GM18858 (cell line): Measurements from ENCODE around the gene DEDD.

Experiments
- ATAC-seq: cut with Tn5 transposase; IDR thresholded peaks from one replicate; pipeline ENCODE4 v1.9.1; 2021; ENCODE audit not compliant: unreplicated experiment

The DEDD gene

DNA sequence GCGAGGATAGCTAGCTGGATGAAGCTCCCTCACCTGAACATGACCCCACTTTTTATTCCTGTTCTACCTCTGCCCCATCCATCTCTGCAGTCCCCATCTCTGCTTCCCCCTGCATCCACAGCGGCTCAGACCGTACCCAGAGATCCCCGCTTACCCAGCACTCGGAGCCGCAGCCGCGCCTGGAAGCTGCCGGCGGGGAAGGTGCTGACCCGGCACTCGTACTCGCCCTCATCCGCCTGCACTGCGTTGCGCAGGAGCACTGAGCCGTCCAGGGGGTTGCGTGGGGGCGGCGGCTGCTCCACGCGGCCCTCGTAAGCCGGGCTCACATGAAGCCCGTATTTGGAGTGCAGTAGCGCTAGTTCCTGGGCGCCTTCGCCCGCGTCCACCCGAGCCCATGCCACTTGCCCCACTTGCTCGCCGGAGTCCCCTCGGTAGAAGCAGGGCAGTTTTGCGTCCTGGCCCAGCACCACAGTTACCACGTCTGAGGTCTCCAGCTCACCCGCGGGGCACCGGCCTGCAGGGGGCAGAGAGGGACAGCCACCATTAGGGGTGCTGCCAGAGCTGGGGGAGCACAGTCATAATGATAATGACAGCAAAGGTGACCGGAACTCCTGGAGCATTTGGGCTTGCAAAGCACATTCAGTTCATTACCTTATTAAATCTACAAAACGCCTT, 52.9 kb downstream of the DEDD start:
- no peak for ATAC-seq

DNA sequence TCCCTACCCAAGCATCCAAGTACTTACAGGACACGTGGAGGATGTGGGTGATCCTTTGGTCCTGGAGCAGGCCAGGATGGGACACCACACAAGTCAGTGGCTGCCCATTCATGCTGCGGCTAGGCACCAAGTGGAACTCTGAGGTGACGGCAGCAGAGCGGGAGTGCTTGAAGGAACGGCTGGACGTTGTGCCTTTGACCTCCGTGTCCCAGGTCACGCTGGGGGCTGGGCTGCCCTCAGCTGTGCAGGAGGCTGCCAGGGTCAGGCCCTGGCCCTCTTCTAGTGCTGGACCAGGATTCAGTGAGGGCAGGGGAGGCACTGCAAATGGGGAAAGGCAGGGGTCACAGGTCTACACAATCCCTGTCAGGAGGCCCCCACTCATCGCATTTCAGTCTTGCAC, 55.0 kb downstream of the DEDD start:
- no peak for ATAC-seq

DNA sequence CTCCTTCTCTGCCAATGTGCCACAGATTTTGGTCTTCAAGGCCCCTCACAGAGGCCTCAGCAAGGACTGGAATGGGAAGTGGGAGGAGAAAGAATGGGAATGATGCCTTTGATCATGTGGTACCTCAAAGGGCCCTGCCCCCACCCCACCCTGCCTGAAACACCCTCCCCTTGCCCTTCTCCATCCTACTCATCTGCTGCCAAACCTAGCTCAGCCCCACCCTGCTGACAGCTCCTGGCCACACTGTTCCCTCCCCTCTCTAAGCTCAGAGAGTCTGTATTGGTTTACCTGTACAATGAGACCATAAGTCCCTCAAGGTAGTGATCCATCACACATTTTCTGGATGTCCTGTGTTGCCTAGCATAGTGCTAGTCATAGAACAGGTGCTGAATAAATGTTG, 56.1 kb downstream of the DEDD start:
- ATAC-seq, result no peak

DNA sequence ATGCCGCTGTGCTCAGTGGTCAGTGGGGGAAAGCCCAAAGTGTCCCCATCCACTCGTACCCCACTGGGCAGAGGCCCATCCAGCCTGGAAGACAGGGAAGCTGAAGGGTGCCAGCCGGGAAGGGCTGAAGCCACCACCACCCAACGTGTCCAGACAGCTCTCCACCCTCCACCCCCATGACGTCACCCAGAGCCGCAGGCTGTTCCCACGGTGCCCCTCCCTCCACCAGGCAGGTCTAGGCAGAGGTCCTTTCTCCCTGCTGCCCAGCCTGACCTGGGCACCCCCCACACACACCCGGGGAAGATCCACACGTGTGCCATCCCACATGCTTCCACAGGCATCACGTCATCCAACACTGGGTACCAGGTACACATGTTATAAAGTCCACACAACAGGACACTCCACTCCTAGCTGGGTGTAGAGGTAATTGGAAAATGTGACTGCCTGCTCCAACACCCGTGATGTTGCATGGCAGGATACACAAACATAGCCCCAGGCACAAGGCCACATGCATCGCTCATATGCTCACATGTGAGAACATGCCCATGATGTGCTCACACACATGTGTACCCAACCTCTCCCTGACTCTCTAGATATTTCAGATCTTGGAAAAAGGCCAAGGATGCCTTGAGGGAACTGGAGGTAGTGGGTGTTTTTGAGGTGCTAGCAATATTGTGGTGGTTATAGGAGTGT, 57.6 kb downstream of the DEDD start:
- no peak for ATAC-seq

DNA sequence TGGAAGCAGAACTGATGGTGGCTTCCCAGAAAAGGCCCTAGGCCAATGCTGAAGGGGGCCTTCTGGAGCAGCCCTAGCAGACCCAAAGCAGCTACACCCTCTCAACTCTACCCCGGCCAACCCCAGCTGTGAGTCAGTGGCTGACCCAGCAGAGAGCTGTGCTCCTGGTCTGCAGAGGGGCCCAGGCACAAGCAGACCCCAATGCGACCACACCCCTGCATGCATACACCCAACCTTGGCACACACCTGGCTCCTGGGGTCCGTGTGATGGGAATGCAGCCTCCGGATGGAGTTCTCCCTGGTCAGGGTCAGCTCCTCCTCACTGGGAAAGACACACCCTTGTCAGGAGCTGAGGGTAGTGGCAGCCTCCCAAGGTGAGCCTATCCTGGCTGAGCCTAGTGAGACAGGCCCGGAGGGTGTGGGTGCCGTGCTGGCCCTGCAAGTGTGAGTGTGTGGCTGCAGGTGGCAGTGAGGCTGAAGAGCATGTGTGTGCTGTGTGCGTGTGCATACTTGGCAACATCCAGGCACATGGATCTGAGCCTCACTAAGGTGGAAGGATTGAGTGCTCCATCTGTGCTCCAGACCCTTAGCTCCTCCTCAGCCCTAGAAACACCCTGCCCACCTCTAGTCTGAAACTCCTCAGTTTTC, 58.9 kb downstream of the DEDD start:
- ATAC-seq, result no peak

DNA sequence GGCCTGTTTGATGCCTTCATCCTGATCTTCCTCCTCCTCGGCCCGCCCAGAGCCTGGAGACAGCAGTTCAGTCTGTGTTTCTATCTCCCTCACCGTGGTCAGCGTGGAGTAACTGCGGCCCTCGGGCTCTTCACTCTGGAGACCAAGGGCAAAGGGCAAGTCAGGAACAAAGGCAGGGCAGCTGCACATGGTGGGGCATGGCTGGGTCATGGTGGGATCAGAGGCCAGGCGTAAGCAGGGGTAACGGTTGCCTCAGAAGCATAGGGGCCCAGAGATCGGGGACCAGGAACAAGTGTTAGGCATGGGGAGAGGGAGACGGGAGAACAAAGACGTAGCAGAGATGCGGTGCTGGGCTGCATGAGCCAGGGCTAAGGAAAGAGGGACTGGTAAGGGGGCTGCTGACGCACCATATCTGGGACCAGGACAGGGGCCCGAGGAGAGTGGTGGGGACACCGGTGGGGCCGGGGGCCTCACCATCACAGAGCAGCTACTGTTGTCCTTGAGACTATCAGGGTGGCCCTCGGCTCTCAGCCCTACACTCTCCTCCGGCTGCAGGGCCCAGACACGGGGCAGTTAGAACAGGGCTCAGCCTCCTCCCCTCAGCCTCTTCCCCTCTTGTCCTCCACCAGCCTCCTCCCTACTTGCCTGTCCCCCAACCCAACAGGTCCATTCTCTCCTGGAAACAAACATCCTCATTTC, 59.6 kb downstream of the DEDD start:
- ATAC-seq, result no peak

DNA sequence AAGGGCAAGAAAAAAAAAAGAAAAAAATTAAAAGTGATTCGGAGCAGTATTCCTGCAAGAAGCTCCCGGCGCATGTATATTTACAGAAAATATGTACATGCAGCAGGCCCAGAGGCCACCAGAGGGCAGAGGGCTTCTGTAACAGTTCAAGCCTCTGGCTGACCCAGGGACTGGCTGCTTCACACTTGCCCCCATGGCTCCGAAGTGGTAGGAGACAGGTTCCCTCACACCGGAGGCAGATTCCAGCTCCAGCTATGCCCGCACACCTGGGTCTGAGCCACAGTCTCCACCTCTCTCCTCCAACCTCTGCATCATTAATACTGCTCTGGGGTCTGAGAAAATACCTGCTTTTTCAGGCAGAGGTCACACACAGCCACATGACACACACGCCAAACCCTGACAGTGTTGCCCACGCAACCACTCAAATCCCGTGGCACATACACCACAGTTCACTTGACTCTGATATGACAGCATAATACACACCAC, 60.5 kb downstream of the DEDD start:
- no peak for ATAC-seq
